KMS-11 (cell line): Measurements from ENCODE around the gene TIMM29.

Experiments used
- H2AFZ ChIP-seq: fragments of 200-600 bp; sonication (generic); 2 replicates; pipeline ENCODE4 v1.6.1; 2016; ENCODE audit warnings: antibody characterized with exemption, mixed run types, low read depth
- H3K27ac ChIP-seq: fragments of 200-600 bp; sonication (generic); 2 replicates; pipeline ENCODE4 v1.6.1; 2016; ENCODE audit warnings: mild to moderate bottlenecking, mixed run types
- H3K27me3 ChIP-seq: fragments of 200-600 bp; sonication (generic); 2 replicates; pipeline ENCODE4 v1.6.1; 2017; ENCODE audit warnings: mild to moderate bottlenecking, low read depth, mixed run types, moderate library complexity; ENCODE audit not compliant: insufficient read depth
- H3K36me3 ChIP-seq: fragments of 200-600 bp; sonication (generic); 2 replicates; pipeline ENCODE4 v1.6.1; 2017; ENCODE audit warnings: mild to moderate bottlenecking, mixed run types; ENCODE audit not compliant: insufficient read depth
- H3K4me1 ChIP-seq: fragments of 200-600 bp; sonication (generic); 2 replicates; pipeline ENCODE4 v1.6.1; 2016; ENCODE audit warnings: mild to moderate bottlenecking, low read depth, mixed run types; ENCODE audit not compliant: poor library complexity, severe bottlenecking
- H3K4me2 ChIP-seq: fragments of 200-600 bp; sonication (generic); 2 replicates; pipeline ENCODE4 v1.7.0; 2016; ENCODE audit warnings: mild to moderate bottlenecking, mixed run types
- H3K4me3 ChIP-seq: fragments of 200-600 bp; sonication (generic); IDR thresholded peaks from 2 replicates; pipeline ENCODE4 v1.6.1; 2017; ENCODE audit warnings: low read depth, low read length, mixed read lengths; ENCODE audit not compliant: insufficient read depth
- H3K79me2 ChIP-seq: fragments of 200-600 bp; sonication (generic); 2 replicates; pipeline ENCODE4 v1.6.1; 2016; ENCODE audit warnings: low read depth, mixed run types; ENCODE audit not compliant: insufficient read depth
- H3K9ac ChIP-seq: fragments of 200-600 bp; sonication (generic); 2 replicates; pipeline ENCODE4 v1.6.1; 2016; ENCODE audit warnings: mild to moderate bottlenecking, mixed run types
- H4K20me1 ChIP-seq: fragments of 200-600 bp; sonication (generic); 2 replicates; pipeline ENCODE4 v1.6.1; 2016; ENCODE audit warnings: mild to moderate bottlenecking, mixed run types; ENCODE audit not compliant: insufficient read depth
- CTCF ChIP-seq: fragments of 200-600 bp; sonication (generic); conservative IDR thresholded peaks from 2 replicates; pipeline ENCODE4 v1.6.1; 2017; ENCODE audit warnings: low read depth, mild to moderate bottlenecking, antibody characterized with exemption, low read length, moderate library complexity, mixed read lengths

The TIMM29 gene

GRCh38 chr19:10921910-10922637 is 6.5 kb upstream of the TIMM29 start:
- no peak overlapping the region for H3K27ac ChIP-seq
- no peaks in the 10 kb centered on the region for H3K36me3 ChIP-seq
- H3K9ac ChIP-seq = no peak overlapping the region
- H3K79me2 ChIP-seq = no peaks in the 10 kb centered on the region
- peaks cover under 1% of the 10 kb centered on the region for H3K4me1 ChIP-seq
- no peaks in the 10 kb centered on the region for H3K27me3 ChIP-seq
- no peak for TF ChIP-seq CTCF
- H3K4me2 ChIP-seq = no peak overlapping the region
- no peak overlapping the region for H2AFZ ChIP-seq
- no peaks in the 10 kb centered on the region for H4K20me1 ChIP-seq
- no peak overlapping the region for H3K4me3 ChIP-seq

- Histone ChIP-seq H3K4me1 (peaks cover 6% of the 10 kb centered on the region), H3K4me2 (no peak overlapping the region), H3K36me3 (no peaks in the 10 kb centered on the region), H3K4me3 (no peak overlapping the region), H4K20me1 (no peaks in the 10 kb centered on the region), H3K27me3 (no peaks in the 10 kb centered on the region), H2AFZ (no peak overlapping the region), H3K9ac (no peak overlapping the region), H3K27ac (no peak overlapping the region), H3K79me2 (no peaks in the 10 kb centered on the region)
- no peak for TF ChIP-seq CTCF
Measured at GRCh38 chr19:10922638-10923014, 6.0 kb upstream of the TIMM29 start.

- H3K36me3 ChIP-seq = no peaks in the 10 kb centered on the region
- H3K4me3 ChIP-seq = no peak overlapping the region
- TF ChIP-seq CTCF = no peak
- no peaks in the 10 kb centered on the region for H4K20me1 ChIP-seq
- H3K27me3 ChIP-seq = no peaks in the 10 kb centered on the region
- no peak overlapping the region for H3K27ac ChIP-seq
- H2AFZ ChIP-seq = no peak overlapping the region
- no peaks in the 10 kb centered on the region for H3K79me2 ChIP-seq
- no peak overlapping the region for H3K9ac ChIP-seq
- H3K4me1 ChIP-seq = peaks cover 8% of the 10 kb centered on the region
- H3K4me2 ChIP-seq = no peak overlapping the region
Measured at GRCh38 chr19:10923260-10924112, 5.1 kb upstream of the TIMM29 start.

GRCh38 chr19:10924597-10924996 is 4.0 kb upstream of the TIMM29 start:
- Histone ChIP-seq H3K27ac (no peak overlapping the region), H3K4me3 (no peak overlapping the region), H3K4me1 (peaks cover 11% of the 10 kb centered on the region), H4K20me1 (no peaks in the 10 kb centered on the region), H3K9ac (no peak overlapping the region), H3K4me2 (no peak overlapping the region), H3K27me3 (no peaks in the 10 kb centered on the region), H3K79me2 (peaks cover 5% of the 10 kb centered on the region), H2AFZ (no peak overlapping the region), H3K36me3 (no peaks in the 10 kb centered on the region)
- TF ChIP-seq CTCF = no peak
